Measurements from ENCODE around the gene PTMA.
"Not testable (repeated sequence)": the region's sequence is repeated elsewhere in the genome, so short reads cannot be mapped to it uniquely, and the experiment has no call there.

Gene PTMA

GRCh38 chr2:231707927-231708772, at the start of gene PTMA:
Gene PTMA, plus strand, starts transcription at chr2:231708525. Its CDS starts 182 bp downstream, at chr2:231708707.
- H3K36me3 Mint-ChIP-seq (ENCODE audit: low read depth), result peaks cover 36% of the 10 kb centered on the region
- peaks cover 25% of the 10 kb centered on the region for H3K4me1 Mint-ChIP-seq (ENCODE audit: low read depth)
- H3K27ac Mint-ChIP-seq, result peak within 1 kb of the TSS; percentile 100
- no peaks in the 10 kb centered on the region for H3K9me3 Mint-ChIP-seq
- peaks cover 2% of the 10 kb centered on the region for H3K27me3 Mint-ChIP-seq (ENCODE audit: low read depth)
- peak; percentile 100 for DNase-seq (ENCODE audit: low spot score)
- peak within 1 kb of the TSS; percentile 99 for H3K4me3 Mint-ChIP-seq

GRCh38 chr2:231660073-231660472, 48.3 kb upstream of the PTMA start:
- not testable (repeated sequence) for H3K27me3 Mint-ChIP-seq (ENCODE audit: low read depth); H3K9me3 Mint-ChIP-seq; H3K27ac Mint-ChIP-seq; H3K36me3 Mint-ChIP-seq (ENCODE audit: low read depth); H3K4me3 Mint-ChIP-seq; DNase-seq (ENCODE audit: low spot score)
- H3K4me1 Mint-ChIP-seq (ENCODE audit: low read depth), result peaks cover 20% of the 10 kb centered on the region

- H3K9me3 Mint-ChIP-seq, result peaks cover 4% of the 10 kb centered on the region
- no peaks in the 10 kb centered on the region for H3K27me3 Mint-ChIP-seq (ENCODE audit: low read depth)
- H3K4me3 Mint-ChIP-seq, result no peak overlapping the region
- DNase-seq (ENCODE audit: low spot score), result no peak
- peaks cover 5% of the 10 kb centered on the region for H3K36me3 Mint-ChIP-seq (ENCODE audit: low read depth)
- H3K27ac Mint-ChIP-seq, result no peak overlapping the region
- H3K4me1 Mint-ChIP-seq (ENCODE audit: low read depth), result peaks cover 22% of the 10 kb centered on the region
Observed at GRCh38 chr2:231660860-231661259, 47.5 kb upstream of the PTMA start.

GRCh38 chr2:231661422-231662027, 46.8 kb upstream of the PTMA start:
- Mint-ChIP-seq H3K27me3 (ENCODE audit: low read depth) (no peaks in the 10 kb centered on the region), H3K27ac (peak overlapping the region; percentile 94), H3K4me3 (peak overlapping the region; percentile 79), H3K36me3 (ENCODE audit: low read depth) (peaks cover 5% of the 10 kb centered on the region), H3K9me3 (peaks cover 4% of the 10 kb centered on the region), H3K4me1 (ENCODE audit: low read depth) (peaks cover 21% of the 10 kb centered on the region)
- DNase-seq (ENCODE audit: low spot score), result no peak

- peaks cover 5% of the 10 kb centered on the region for H3K36me3 Mint-ChIP-seq (ENCODE audit: low read depth)
- no peaks in the 10 kb centered on the region for H3K27me3 Mint-ChIP-seq (ENCODE audit: low read depth)
- H3K9me3 Mint-ChIP-seq, result peaks cover 4% of the 10 kb centered on the region
- DNase-seq (ENCODE audit: low spot score), result peak; percentile 98
- H3K27ac Mint-ChIP-seq, result peak overlapping the region; percentile 94
- peaks cover 21% of the 10 kb centered on the region for H3K4me1 Mint-ChIP-seq (ENCODE audit: low read depth)
- peak overlapping the region; percentile 79 for H3K4me3 Mint-ChIP-seq
Observed at GRCh38 chr2:231662028-231662810, 46.1 kb upstream of the PTMA start.

GRCh38 chr2:231662811-231663457, 45.4 kb upstream of the PTMA start:
- Mint-ChIP-seq H3K4me1 (ENCODE audit: low read depth) (peaks cover 21% of the 10 kb centered on the region), H3K36me3 (ENCODE audit: low read depth) (peaks cover 5% of the 10 kb centered on the region), H3K27ac (peak overlapping the region; percentile 94), H3K4me3 (peak overlapping the region; percentile 79), H3K27me3 (ENCODE audit: low read depth) (no peaks in the 10 kb centered on the region), H3K9me3 (peaks cover 4% of the 10 kb centered on the region)
- no peak for DNase-seq (ENCODE audit: low spot score)

GRCh38 chr2:231663458-231664212, 44.7 kb upstream of the PTMA start:
- Mint-ChIP-seq H3K4me1 (ENCODE audit: low read depth) (peaks cover 21% of the 10 kb centered on the region), H3K27ac (peak overlapping the region; percentile 94), H3K27me3 (ENCODE audit: low read depth) (no peaks in the 10 kb centered on the region), H3K4me3 (peak overlapping the region; percentile 58), H3K9me3 (peaks cover 4% of the 10 kb centered on the region), H3K36me3 (ENCODE audit: low read depth) (peaks cover 5% of the 10 kb centered on the region)
- DNase-seq (ENCODE audit: low spot score), result no peak

GRCh38 chr2:231664727-231665126, 43.6 kb upstream of the PTMA start:
- Mint-ChIP-seq H3K4me3 (no peak overlapping the region), H3K27me3 (ENCODE audit: low read depth) (no peaks in the 10 kb centered on the region), H3K36me3 (ENCODE audit: low read depth) (peaks cover 5% of the 10 kb centered on the region), H3K9me3 (peaks cover 4% of the 10 kb centered on the region), H3K27ac (no peak overlapping the region), H3K4me1 (ENCODE audit: low read depth) (peaks cover 18% of the 10 kb centered on the region)
- DNase-seq (ENCODE audit: low spot score), result no peak

- Mint-ChIP-seq H3K4me1 (ENCODE audit: low read depth) (peaks cover 18% of the 10 kb centered on the region), H3K4me3 (no peak overlapping the region), H3K9me3 (peaks cover 4% of the 10 kb centered on the region), H3K36me3 (ENCODE audit: low read depth) (peaks cover 5% of the 10 kb centered on the region), H3K27ac (peak overlapping the region; percentile 56), H3K27me3 (ENCODE audit: low read depth) (no peaks in the 10 kb centered on the region)
- no peak for DNase-seq (ENCODE audit: low spot score)
Observed at GRCh38 chr2:231665245-231666170, 42.8 kb upstream of the PTMA start.

- Mint-ChIP-seq H3K27ac (peak overlapping the region; percentile 36), H3K27me3 (ENCODE audit: low read depth) (no peaks in the 10 kb centered on the region), H3K9me3 (peaks cover 4% of the 10 kb centered on the region), H3K4me1 (ENCODE audit: low read depth) (peaks cover 14% of the 10 kb centered on the region), H3K36me3 (ENCODE audit: low read depth) (peaks cover 5% of the 10 kb centered on the region), H3K4me3 (no peak overlapping the region)
- no peak for DNase-seq (ENCODE audit: low spot score)
Observed at GRCh38 chr2:231666171-231667095, 41.9 kb upstream of the PTMA start.

GRCh38 chr2:231667096-231667427, 41.3 kb upstream of the PTMA start:
- Mint-ChIP-seq H3K9me3 (peaks cover 4% of the 10 kb centered on the region), H3K27ac (no peak overlapping the region), H3K27me3 (ENCODE audit: low read depth) (no peaks in the 10 kb centered on the region), H3K36me3 (ENCODE audit: low read depth) (peaks cover 5% of the 10 kb centered on the region), H3K4me1 (ENCODE audit: low read depth) (peaks cover 16% of the 10 kb centered on the region), H3K4me3 (no peak overlapping the region)
- DNase-seq (ENCODE audit: low spot score), result no peak

- no peak for DNase-seq (ENCODE audit: low spot score)
- no peak overlapping the region for H3K4me3 Mint-ChIP-seq
- no peaks in the 10 kb centered on the region for H3K27me3 Mint-ChIP-seq (ENCODE audit: low read depth)
- H3K36me3 Mint-ChIP-seq (ENCODE audit: low read depth), result peaks cover 5% of the 10 kb centered on the region
- peaks cover 16% of the 10 kb centered on the region for H3K4me1 Mint-ChIP-seq (ENCODE audit: low read depth)
- no peak overlapping the region for H3K27ac Mint-ChIP-seq
- H3K9me3 Mint-ChIP-seq, result peaks cover 4% of the 10 kb centered on the region
Observed at GRCh38 chr2:231667496-231667895, 40.8 kb upstream of the PTMA start.
